ENCODE data around the gene HYKK. TPM values are rescaled to one million over a fixed set of nuclear protein-coding genes. Genes with fewer than 3 reads are reported as not detected.

HYKK gene
- total and polyA plus RNA-seq, 9 of the 15 experiments (the other 6 are each of a cell fraction or from before 2014, with no cell fraction given), result 1.9 to 6.1 (median 4.3) TPM

DNA sequence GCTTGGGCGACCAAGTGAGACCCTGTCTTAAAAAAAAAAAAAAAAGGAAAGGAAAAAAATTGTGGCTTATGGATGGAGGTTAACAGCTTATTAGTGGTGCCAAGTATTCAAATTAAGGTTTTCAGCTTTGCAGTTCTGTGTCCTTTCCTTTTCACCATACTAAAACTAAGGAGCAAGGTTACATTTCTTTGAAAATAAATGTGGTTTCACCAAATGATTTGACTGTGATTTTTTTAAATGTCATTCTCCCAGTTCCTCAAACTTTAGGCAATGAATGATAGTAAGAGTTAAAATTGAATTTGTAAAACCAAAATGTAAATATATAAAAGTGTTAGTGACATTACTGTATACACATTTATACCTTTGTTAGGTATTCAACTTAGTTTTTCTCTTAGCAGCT lies 67.6 kb downstream of the HYKK start:
- Histone ChIP-seq H3K36me3 (ENCODE audit: control insufficient read depth, insufficient read depth, low read length) (no peaks in the 10 kb centered on the region), H3K4me1 (replicated peaks in 1 of 2; ENCODE audit: control insufficient read depth in 2 of 2, insufficient read depth in 2 of 2, low read length in 2 of 2) (no peaks in the 10 kb centered on the region), H3K4me3 (no peak overlapping the region), H3K9me3 (replicated peaks; ENCODE audit: control insufficient read depth, insufficient read depth, low read depth, low read length) (no peaks in the 10 kb centered on the region), H3K4me2 (ENCODE audit: insufficient read depth, low read length) (no peak overlapping the region), H3K27me3 (ENCODE audit: control insufficient read depth in 2 of 2, insufficient read depth in 2 of 2, low read length in 2 of 2) (no peaks in the 10 kb centered on the region), H4K20me1 (replicated peaks; ENCODE audit: control insufficient read depth, insufficient read depth, low read length) (no peaks in the 10 kb centered on the region; the same call in 1 of the 2 replicates), H3K9ac (ENCODE audit: insufficient read depth in 1 of 2, low read depth in 2 of 2, low read length in 2 of 2) (no peak overlapping the region), H3K27ac (ENCODE audit: extremely low read depth, low read depth, low read length) (no peak overlapping the region), H3K9me1 (ENCODE audit: control insufficient read depth, insufficient read depth, low read length) (no peaks in the 10 kb centered on the region), H3K79me2 (ENCODE audit: control insufficient read depth, insufficient read depth, low read length) (no peaks in the 10 kb centered on the region; the same call in 2 of the 3 replicates), H2AFZ (ENCODE audit: low read depth, low read length) (no peak overlapping the region)
- ChIA-PET POLR2A (interaction anchor here (0.8 to 4.4 kb wide), 2 partner anchors 9 to 639 kb away, joined by 3 to 17 read pairs; partner anchors contain the start of gene CHRNA5), CTCF (ENCODE audit: low intra/inter-chr PET ratio) (no interaction called here)
- no TSS peak for BruUV-seq (replicated peaks)
- FAIRE-seq (no peak), DNase-seq (ENCODE audit: extremely low read depth in 1 of 4, low spot score in 3 of 4) (no peak), ATAC-seq (no peak)
- intact Hi-C loops (cut with micrococcal nuclease), result no loop called here
- no peak for TF ChIP-seq ZZZ3 (IDR thresholded peaks at IDR 0.05)
- no peak for TF ChIP-seq PREB (CRISPR knock-in tag; IDR thresholded peaks at IDR 0.05)
- TF ChIP-seq CHCHD3 (CRISPR knock-in tag; IDR thresholded peaks at IDR 0.05), result no peak
- TF ChIP-seq TRIM28 (IDR thresholded peaks at IDR 0.05), result no peak
- no peak for TF ChIP-seq MAFF (IDR thresholded peaks at IDR 0.05; ENCODE audit: low read length)
- in situ Hi-C loops (cut with MboI), result no loop called here
- no CpG with 5 or more reads among the region's 1 CpG for WGBS (ENCODE audit: insufficient coverage, low coverage, missing lambda C conversion rate)

Other genes starting within 250 kb of the HYKK start
Only the 7 nearest of the 8 such genes appear.
- gene SKIC8, start 208.0 kb upstream of the HYKK start, total RNA-seq (2014; rRNA removed), result 99.3 and 118 TPM in 2 replicates
- gene SKIC8, start 208.0 kb upstream of the HYKK start, total RNA-seq (2014; rRNA removed; fragmentation: Illumina TruSeq; extraction: Trizol), result 139 and 146 TPM in 2 replicates
- 152 and 164 TPM in 2 replicates for gene SKIC8, start 208.0 kb upstream of the HYKK start, total RNA-seq (2015; rRNA removed; fragmentation: Illumina TruSeq; extraction: Trizol)
- 79.5 and 87.3 TPM in 2 replicates for gene SKIC8, start 208.0 kb upstream of the HYKK start, total RNA-seq (2021)
- gene SKIC8, start 208.0 kb upstream of the HYKK start, polyA plus RNA-seq (2011; rRNA removed), result 158 and 224 TPM in 2 replicates
- 124 and 127 TPM in 2 replicates for gene SKIC8, start 208.0 kb upstream of the HYKK start, polyA plus RNA-seq (2014; fragmentation: Illumina TruSeq; extraction: Trizol)
- 100 to 1,000 TPM; 352 to 389 TPM for gene SKIC8, start 208.0 kb upstream of the HYKK start, polyA plus RNA-seq (2014; fragmentation: Nextera tagmentation; extraction: Ambion mirVana)
- gene SKIC8, start 208.0 kb upstream of the HYKK start, polyA plus RNA-seq (2014; rRNA removed), result 140 and 168 TPM in 2 replicates
- not detected in 2 replicates for gene CRABP1, start 167.2 kb upstream of the HYKK start, total RNA-seq (2014; rRNA removed)
- not detected in 2 replicates for gene CRABP1, start 167.2 kb upstream of the HYKK start, total RNA-seq (2014; rRNA removed; fragmentation: Illumina TruSeq; extraction: Trizol)
- not detected in 2 replicates for gene CRABP1, start 167.2 kb upstream of the HYKK start, total RNA-seq (2015; rRNA removed; fragmentation: Illumina TruSeq; extraction: Trizol)
- gene CRABP1, start 167.2 kb upstream of the HYKK start, total RNA-seq (2021), result 0.40 and 0.60 TPM in 2 replicates
- gene CRABP1, start 167.2 kb upstream of the HYKK start, polyA plus RNA-seq (2011; rRNA removed), result not detected in 2 replicates
- not detected in 2 replicates for gene CRABP1, start 167.2 kb upstream of the HYKK start, polyA plus RNA-seq (2014; fragmentation: Illumina TruSeq; extraction: Trizol)
- gene CRABP1, start 167.2 kb upstream of the HYKK start, polyA plus RNA-seq (2014; fragmentation: Nextera tagmentation; extraction: Ambion mirVana), result not detected
- gene CRABP1, start 167.2 kb upstream of the HYKK start, polyA plus RNA-seq (2014; rRNA removed), result not detected in 2 replicates
- 16.8 and 17.1 TPM in 2 replicates for gene IREB2, start 69.4 kb upstream of the HYKK start, total RNA-seq (2014; rRNA removed)
- gene IREB2, start 69.4 kb upstream of the HYKK start, total RNA-seq (2014; rRNA removed; fragmentation: Illumina TruSeq; extraction: Trizol), result 37.7 and 48.0 TPM in 2 replicates
- 30.8 and 34.0 TPM in 2 replicates for gene IREB2, start 69.4 kb upstream of the HYKK start, total RNA-seq (2015; rRNA removed; fragmentation: Illumina TruSeq; extraction: Trizol)
- 56.6 and 61.7 TPM in 2 replicates for gene IREB2, start 69.4 kb upstream of the HYKK start, total RNA-seq (2021)
- 51.5 and 59.1 TPM in 2 replicates for gene IREB2, start 69.4 kb upstream of the HYKK start, polyA plus RNA-seq (2011; rRNA removed)
- 45.4 and 53.2 TPM in 2 replicates for gene IREB2, start 69.4 kb upstream of the HYKK start, polyA plus RNA-seq (2014; fragmentation: Illumina TruSeq; extraction: Trizol)
- gene IREB2, start 69.4 kb upstream of the HYKK start, polyA plus RNA-seq (2014; fragmentation: Nextera tagmentation; extraction: Ambion mirVana), result 10 to 100 TPM; 18.0 to 21.4 TPM
- gene IREB2, start 69.4 kb upstream of the HYKK start, polyA plus RNA-seq (2014; rRNA removed), result 24.1 and 25.4 TPM in 2 replicates
- 283 and 304 TPM in 2 replicates for gene PSMA4, start 32.9 kb downstream of the HYKK start, total RNA-seq (2014; rRNA removed)
- 651 and 732 TPM in 2 replicates for gene PSMA4, start 32.9 kb downstream of the HYKK start, total RNA-seq (2014; rRNA removed; fragmentation: Illumina TruSeq; extraction: Trizol)
- gene PSMA4, start 32.9 kb downstream of the HYKK start, total RNA-seq (2015; rRNA removed; fragmentation: Illumina TruSeq; extraction: Trizol), result 546 and 601 TPM in 2 replicates
- gene PSMA4, start 32.9 kb downstream of the HYKK start, total RNA-seq (2021), result 388 and 422 TPM in 2 replicates
- 597 and 814 TPM in 2 replicates for gene PSMA4, start 32.9 kb downstream of the HYKK start, polyA plus RNA-seq (2011; rRNA removed)
- 747 and 790 TPM in 2 replicates for gene PSMA4, start 32.9 kb downstream of the HYKK start, polyA plus RNA-seq (2014; fragmentation: Illumina TruSeq; extraction: Trizol)
- 1,000 to 10,000 TPM; 1,794 to 1,857 TPM for gene PSMA4, start 32.9 kb downstream of the HYKK start, polyA plus RNA-seq (2014; fragmentation: Nextera tagmentation; extraction: Ambion mirVana)
- 531 and 666 TPM in 2 replicates for gene PSMA4, start 32.9 kb downstream of the HYKK start, polyA plus RNA-seq (2014; rRNA removed)
- gene CHRNA5, start 57.9 kb downstream of the HYKK start, total RNA-seq (2014; rRNA removed), result 6.0 and 6.5 TPM in 2 replicates
- gene CHRNA5, start 57.9 kb downstream of the HYKK start, total RNA-seq (2014; rRNA removed; fragmentation: Illumina TruSeq; extraction: Trizol), result 16.1 and 17.3 TPM in 2 replicates
- 8.0 and 11.0 TPM in 2 replicates for gene CHRNA5, start 57.9 kb downstream of the HYKK start, total RNA-seq (2015; rRNA removed; fragmentation: Illumina TruSeq; extraction: Trizol)
- 13.4 and 14.9 TPM in 2 replicates for gene CHRNA5, start 57.9 kb downstream of the HYKK start, total RNA-seq (2021)
- gene CHRNA5, start 57.9 kb downstream of the HYKK start, polyA plus RNA-seq (2011; rRNA removed), result 6.1 and 13.6 TPM in 2 replicates
- gene CHRNA5, start 57.9 kb downstream of the HYKK start, polyA plus RNA-seq (2014; fragmentation: Illumina TruSeq; extraction: Trizol), result 11.4 and 12.4 TPM in 2 replicates
- gene CHRNA5, start 57.9 kb downstream of the HYKK start, polyA plus RNA-seq (2014; fragmentation: Nextera tagmentation; extraction: Ambion mirVana), result 1 to 10 TPM; 2.8 to 3.4 TPM
- gene CHRNA5, start 57.9 kb downstream of the HYKK start, polyA plus RNA-seq (2014; rRNA removed), result 7.1 and 11.7 TPM in 2 replicates
- gene CHRNA3, start 113.4 kb downstream of the HYKK start, total RNA-seq (2014; rRNA removed), result not detected in 2 replicates
- not detected in 2 replicates for gene CHRNA3, start 113.4 kb downstream of the HYKK start, total RNA-seq (2014; rRNA removed; fragmentation: Illumina TruSeq; extraction: Trizol)
- gene CHRNA3, start 113.4 kb downstream of the HYKK start, total RNA-seq (2015; rRNA removed; fragmentation: Illumina TruSeq; extraction: Trizol), result not detected in 2 replicates
- not detected in 2 replicates for gene CHRNA3, start 113.4 kb downstream of the HYKK start, total RNA-seq (2021)
- gene CHRNA3, start 113.4 kb downstream of the HYKK start, polyA plus RNA-seq (2011; rRNA removed), result not detected in 2 replicates
- gene CHRNA3, start 113.4 kb downstream of the HYKK start, polyA plus RNA-seq (2014; fragmentation: Illumina TruSeq; extraction: Trizol), result not detected in 2 replicates
- under 1 TPM in 1 of 2 experiments, not detected in 1; 0.01 TPM for gene CHRNA3, start 113.4 kb downstream of the HYKK start, polyA plus RNA-seq (2014; fragmentation: Nextera tagmentation; extraction: Ambion mirVana)
- gene CHRNA3, start 113.4 kb downstream of the HYKK start, polyA plus RNA-seq (2014; rRNA removed), result not detected in 2 replicates
- 0.18 TPM in 1 of 2 replicates, not detected in the other for gene CHRNB4, start 133.6 kb downstream of the HYKK start, total RNA-seq (2014; rRNA removed)
- gene CHRNB4, start 133.6 kb downstream of the HYKK start, total RNA-seq (2014; rRNA removed; fragmentation: Illumina TruSeq; extraction: Trizol), result not detected in 2 replicates
- gene CHRNB4, start 133.6 kb downstream of the HYKK start, total RNA-seq (2015; rRNA removed; fragmentation: Illumina TruSeq; extraction: Trizol), result not detected in 2 replicates
- gene CHRNB4, start 133.6 kb downstream of the HYKK start, total RNA-seq (2021), result not detected in 2 replicates
- gene CHRNB4, start 133.6 kb downstream of the HYKK start, polyA plus RNA-seq (2011; rRNA removed), result not detected in 2 replicates
- not detected in 2 replicates for gene CHRNB4, start 133.6 kb downstream of the HYKK start, polyA plus RNA-seq (2014; fragmentation: Illumina TruSeq; extraction: Trizol)
- gene CHRNB4, start 133.6 kb downstream of the HYKK start, polyA plus RNA-seq (2014; fragmentation: Nextera tagmentation; extraction: Ambion mirVana), result under 1 TPM in 1 of 2 experiments, not detected in 1; 0.08 TPM
- gene CHRNB4, start 133.6 kb downstream of the HYKK start, polyA plus RNA-seq (2014; rRNA removed), result not detected in 2 replicates